Cardiac fibroblast (primary cell): ENCODE data around the gene VPS37C.

Experiments
- DNase-seq, 2 donors: peaks; one replicate each; pipeline versions ENCODE4 v3.0.0 to v3.0.0-alpha.2; 2010; ENCODE audit warnings: low read depth in 2 of 2
- H3K4me3 ChIP-seq, 2 donors: replicated peaks in 1 of 2; 1 replicate in 1 of 2; 2 replicates in 1 of 2; pipeline ENCODE4 v1.5.1; 2011; ENCODE audit warnings: low read depth in 2 of 2, low read length in 2 of 2, mild to moderate bottlenecking in 2 of 2, moderate library complexity in 1 of 2
- TF ChIP-seq, protein P1 (sequence below): IDR thresholded peaks from one replicate; pipeline ENCODE4 v1.5.1; 2011; ENCODE audit warnings: low read depth, mild to moderate bottlenecking, low read length, inconsistent platforms

Gene VPS37C

DNA sequence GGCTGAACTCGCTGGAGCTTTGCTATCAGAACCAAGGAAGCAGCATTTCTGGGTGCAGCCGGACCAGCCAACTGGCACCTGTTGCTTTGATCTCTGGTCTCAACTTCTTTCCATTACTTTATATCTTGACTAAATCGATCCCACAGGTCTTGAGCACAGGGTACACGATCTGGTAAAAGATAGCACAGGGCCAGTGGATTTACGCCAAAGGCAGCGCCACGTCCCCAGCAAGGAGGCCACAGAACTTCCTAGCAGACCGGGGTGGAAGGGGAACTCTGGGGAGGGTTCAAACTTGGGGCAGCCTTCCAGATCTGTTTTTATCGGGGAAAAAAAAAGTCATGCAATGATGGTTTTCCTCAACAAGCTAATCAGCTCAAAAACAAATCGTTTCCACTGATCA is 14.0 kb downstream of the VPS37C start:
- no peak overlapping the region for H3K4me3 ChIP-seq
- TF ChIP-seq, protein P1, sequence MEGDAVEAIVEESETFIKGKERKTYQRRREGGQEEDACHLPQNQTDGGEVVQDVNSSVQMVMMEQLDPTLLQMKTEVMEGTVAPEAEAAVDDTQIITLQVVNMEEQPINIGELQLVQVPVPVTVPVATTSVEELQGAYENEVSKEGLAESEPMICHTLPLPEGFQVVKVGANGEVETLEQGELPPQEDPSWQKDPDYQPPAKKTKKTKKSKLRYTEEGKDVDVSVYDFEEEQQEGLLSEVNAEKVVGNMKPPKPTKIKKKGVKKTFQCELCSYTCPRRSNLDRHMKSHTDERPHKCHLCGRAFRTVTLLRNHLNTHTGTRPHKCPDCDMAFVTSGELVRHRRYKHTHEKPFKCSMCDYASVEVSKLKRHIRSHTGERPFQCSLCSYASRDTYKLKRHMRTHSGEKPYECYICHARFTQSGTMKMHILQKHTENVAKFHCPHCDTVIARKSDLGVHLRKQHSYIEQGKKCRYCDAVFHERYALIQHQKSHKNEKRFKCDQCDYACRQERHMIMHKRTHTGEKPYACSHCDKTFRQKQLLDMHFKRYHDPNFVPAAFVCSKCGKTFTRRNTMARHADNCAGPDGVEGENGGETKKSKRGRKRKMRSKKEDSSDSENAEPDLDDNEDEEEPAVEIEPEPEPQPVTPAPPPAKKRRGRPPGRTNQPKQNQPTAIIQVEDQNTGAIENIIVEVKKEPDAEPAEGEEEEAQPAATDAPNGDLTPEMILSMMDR: no peak
- DNase-seq: no peak

DNA sequence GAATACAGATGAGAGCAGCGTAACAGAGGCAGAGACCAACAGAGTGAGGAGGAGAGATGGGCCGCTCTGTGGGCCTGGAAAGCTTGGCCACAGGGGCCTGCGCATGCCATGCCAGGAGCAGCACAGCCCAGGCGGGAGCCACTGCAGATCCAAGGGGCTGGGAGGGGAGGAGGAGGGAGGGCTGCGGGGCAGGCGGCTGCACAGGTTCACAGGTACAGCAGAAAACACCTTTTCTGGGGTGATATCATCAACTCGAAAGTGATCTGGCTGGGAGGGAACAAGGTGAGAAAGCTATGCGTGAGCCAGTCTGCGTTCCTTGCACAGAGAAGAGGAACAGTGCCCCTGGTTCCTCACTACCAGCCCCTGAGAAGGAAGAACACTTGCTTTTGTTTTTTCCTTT is 14.8 kb downstream of the VPS37C start:
- H3K4me3 ChIP-seq: no peak overlapping the region
- DNase-seq: no peak
- TF ChIP-seq, protein P1: no peak

DNA sequence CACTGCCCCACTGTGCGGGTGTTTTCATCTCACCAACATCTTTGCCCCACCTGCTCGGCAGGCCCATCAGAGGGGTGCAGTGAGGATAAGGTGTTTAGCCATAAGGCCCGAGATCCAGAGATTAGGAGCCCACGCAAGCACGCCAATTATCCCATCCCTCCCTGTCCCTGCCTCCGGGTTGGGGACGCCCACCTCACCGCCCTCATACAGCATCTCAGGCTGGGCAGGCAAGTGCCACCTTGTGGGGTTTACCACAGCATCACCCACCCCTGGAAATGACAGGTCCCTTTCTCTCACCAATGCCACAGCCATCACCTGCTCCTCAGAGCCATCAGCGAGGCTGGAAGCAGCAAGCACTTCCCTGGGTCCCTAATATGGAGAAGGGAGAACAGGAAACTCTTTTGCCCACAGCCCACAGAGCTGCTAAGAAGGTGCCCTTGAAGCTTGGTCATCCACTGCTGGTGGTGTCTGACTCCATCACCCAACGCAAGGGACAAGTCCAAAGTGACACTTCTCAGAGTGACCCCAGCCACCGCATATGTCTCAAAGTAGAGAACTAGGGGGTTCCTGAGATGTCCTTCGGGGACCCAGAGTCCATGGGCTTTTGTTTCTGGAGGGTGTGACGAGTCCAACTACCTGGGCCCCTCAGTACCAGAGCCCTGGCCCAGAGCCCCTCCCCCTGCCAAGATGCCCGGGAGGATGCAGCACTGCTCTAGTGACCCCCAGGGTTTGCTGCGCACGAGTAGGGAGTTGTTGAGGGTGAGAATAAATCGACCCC is 15.8 kb downstream of the VPS37C start:
- DNase-seq: no peak
- TF ChIP-seq, protein P1: no peak
- no peak overlapping the region for H3K4me3 ChIP-seq

DNA sequence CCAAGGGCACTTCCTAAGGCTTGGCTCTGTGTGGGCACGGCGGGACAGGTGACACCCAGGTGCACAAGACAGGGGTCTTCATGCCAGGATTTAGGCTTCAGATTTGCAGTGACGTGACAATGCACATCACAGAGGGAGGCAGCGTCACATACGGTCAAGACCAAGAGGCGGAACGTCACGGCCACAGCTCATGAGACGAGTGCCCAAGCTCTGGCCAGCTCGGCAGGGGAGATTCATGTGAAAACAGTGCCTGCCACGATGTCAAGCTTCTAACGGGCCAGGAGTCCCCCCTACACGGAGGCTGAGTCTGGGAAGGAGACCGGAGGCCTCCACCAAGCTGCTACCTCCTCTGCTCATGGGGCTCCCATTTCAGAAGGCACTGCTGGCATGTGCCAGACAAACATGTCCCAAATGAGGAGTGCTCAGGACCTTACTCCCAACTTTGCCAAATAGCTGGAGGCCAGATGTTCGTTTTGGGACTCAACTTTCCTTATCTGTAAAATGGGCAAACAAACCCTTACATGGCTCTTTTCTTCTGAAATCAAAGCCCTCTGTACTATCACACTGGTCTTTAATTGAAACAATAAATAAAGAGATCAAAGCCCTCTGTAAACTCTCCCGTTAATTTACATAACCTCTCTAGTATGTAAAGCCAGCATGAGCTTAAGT is 16.6 kb downstream of the VPS37C start:
- no peak for DNase-seq
- TF ChIP-seq, protein P1: no peak
- no peak overlapping the region for H3K4me3 ChIP-seq

DNA sequence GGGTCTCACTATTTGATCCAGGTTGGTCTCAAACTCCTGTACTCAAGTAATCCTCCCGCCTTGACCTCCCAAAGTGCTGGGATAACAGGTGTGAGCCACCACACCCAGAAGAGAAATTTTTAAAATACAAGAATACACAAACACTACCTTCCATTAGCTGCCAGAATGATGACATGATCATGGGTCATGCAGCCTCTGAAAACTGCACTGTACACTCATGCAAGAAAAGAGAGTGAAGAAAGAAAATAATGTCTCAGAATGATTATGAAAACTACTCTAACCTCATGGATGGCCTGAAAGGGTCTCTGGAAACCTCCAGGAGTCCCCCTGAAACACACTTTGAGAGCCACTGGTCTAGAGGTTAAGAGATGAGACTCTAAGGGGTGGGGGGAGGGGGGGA is 18.8 kb downstream of the VPS37C start:
- DNase-seq: peak in 1 of 2 donors; percentile 61
- H3K4me3 ChIP-seq: no peak overlapping the region
- TF ChIP-seq, protein P1: no peak

DNA sequence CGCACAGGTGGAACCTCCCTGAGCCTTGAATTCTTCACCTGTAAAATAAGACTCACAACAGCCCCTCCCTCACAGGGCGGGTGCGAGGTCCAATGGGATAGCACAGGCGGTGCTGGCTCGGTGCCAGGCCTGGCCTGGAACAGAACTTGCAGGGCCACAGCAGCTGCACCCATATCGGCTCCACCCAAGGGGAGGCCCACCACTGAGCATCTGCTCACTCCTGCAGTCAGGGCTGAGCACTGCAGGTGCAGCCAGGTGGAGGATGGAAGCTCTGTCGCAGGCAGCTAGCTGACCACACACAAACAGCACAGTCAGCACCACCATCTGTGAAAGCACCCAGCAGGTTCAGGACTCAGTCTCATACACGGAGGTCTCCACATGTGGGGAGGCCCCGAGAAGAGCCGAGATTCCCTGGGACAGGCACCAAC is 19.6 kb downstream of the VPS37C start:
- no peak for DNase-seq
- H3K4me3 ChIP-seq: no peak overlapping the region
- TF ChIP-seq, protein P1: no peak

DNA sequence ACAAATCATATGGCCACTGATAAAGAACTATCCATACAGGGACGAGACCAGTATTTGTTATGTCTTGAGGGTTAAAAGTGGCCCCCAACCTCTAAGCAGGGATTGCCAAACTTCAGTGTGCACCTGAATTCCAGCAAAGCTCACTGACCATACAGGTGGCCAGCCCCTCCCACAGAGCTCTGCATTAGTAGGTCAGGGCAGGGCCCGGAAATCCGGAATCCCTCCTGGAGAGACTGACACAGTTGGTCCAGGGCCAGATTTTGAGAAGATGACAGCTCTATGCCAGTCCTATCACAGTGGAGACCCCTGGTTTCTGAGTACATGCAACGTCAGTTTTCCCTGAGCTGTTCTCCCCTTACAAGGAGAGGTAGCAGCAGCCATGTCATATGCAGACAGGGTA is 20.8 kb downstream of the VPS37C start:
- TF ChIP-seq, protein P1: no peak
- no peak for DNase-seq
- no peak overlapping the region for H3K4me3 ChIP-seq
